Left ventricle myocardium superior (tissue), 1 donor: ENCODE results near the gene SARDH. TPM values are rescaled to one million over a fixed set of nuclear protein-coding genes. Genes with fewer than 3 reads are reported as not detected.

Source experiments
- ATAC-seq: fragments of 200-7000 bp; cut with Tn5 transposase; one replicate; pipeline ENCODE4 v1.9.1; 2020; ENCODE audit warnings: mild to moderate bottlenecking, moderate library complexity
- DNase-seq: peaks from one replicate; pipeline ENCODE4 v3.0.0-alpha.2; 2020
- intact Hi-C: fragments of 100-400 bp; cut with micrococcal nuclease; formaldehyde crosslinking; loops from one replicate; pipeline ENCODE4 v1.11.0; 2022
- total RNA-seq: library from RNA; stranded (reverse); fragmentation: NEBNext Ultra II Directional; extraction: Animal tissue kit (Norgen Biotek cat#: 25700); gene quantifications from one replicate; pipeline ENCODE4 v1.2.1, GENCODE V29; 2021
- donor health status: DM: no; HTN: yes; CAD: no; lungs with severe emphysema.

The SARDH gene
- total RNA-seq, 1 donor from 2014 or later = 0.64 TPM

DNA sequence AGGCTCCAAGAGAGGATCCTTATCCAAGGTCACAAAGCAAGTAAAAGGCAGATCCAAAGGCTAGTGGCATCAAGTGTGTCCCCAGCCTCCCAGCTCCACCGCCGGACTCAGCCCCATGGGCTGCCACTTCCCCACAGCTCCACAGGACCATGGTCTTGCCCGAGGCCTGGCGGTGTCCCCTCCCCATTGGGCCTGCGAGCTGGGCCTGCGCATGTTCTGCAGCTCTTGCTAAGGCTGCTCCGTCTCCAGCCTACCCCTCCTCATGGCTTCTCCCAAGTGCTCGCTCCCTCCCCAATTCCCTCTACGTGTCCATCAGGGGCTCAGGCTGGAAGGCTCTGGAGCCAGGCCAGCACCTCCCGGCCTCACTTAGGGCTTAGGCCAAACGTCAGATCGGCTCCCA is 72.6 kb downstream of the SARDH start:
- no peak for ATAC-seq
- intact Hi-C loops = no loop called here
- no peak for DNase-seq

DNA sequence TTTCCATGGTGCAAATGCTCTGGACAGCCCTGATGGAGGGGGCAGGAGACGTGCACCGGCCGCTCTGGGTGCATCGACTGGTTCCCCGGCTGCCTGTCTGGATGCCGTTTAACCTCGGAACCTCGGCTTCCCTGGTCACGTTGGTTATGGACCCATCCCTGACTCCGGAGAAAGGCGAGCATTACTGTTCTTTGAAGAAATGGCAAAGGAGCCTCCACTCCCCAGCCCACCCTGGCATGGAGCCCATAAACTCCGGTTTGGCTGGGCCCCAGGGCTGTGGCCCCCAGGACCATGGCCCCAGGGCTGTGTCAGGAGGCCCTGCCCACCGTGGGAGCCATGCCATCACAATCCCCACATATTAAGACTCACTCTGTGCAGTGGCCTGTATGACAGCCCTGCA is 73.1 kb downstream of the SARDH start:
- DNase-seq (no peak), ATAC-seq (no peak)

DNA sequence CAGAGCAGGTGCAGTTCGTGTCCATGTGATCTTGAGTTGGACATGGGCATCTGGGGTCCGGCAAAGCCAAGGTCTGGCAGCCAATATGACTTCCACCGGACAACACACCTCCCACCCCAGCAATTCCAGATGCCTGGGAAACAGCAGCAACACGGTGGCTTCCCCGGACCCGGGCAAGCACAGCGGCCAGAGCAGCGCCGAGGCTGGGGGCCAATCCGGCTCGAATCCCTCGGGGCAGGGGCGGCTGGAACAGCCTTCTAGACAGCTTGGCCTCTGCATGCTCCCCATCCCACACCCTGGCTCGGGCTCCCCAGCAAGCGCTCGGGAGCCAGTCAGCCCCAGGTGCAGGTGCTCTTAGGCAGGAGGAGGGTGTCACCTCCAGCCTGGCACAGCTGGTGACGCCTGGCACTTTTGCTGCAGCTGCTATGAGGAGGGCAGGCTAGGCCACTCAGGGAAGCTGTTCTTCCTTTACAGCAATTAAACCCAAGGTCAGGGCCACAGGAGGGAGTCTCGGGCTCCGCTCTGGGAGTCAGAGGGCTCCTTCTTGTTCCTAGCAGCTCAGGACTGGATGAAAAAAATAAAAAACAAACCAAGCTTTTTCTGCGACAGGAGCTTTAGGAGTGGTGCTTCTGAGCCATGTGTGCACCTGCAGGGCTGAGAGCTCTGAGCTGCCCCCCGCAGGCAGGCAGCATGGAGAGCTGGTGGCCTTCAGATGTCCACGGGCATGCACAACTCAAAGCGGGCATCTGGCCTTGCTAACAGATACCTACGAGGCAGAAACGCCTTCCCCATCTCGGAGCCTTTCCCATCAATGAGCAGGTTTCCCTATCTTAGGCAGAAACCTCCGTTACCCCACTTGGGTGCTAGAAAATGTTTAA is 73.7 kb downstream of the SARDH start:
- DNase-seq (no peak), ATAC-seq (no peak)
- intact Hi-C loops = no loop called here

More for the DNA sequence above, 73.1 kb downstream of the SARDH start:
- intact Hi-C loops = no loop called here

DNA sequence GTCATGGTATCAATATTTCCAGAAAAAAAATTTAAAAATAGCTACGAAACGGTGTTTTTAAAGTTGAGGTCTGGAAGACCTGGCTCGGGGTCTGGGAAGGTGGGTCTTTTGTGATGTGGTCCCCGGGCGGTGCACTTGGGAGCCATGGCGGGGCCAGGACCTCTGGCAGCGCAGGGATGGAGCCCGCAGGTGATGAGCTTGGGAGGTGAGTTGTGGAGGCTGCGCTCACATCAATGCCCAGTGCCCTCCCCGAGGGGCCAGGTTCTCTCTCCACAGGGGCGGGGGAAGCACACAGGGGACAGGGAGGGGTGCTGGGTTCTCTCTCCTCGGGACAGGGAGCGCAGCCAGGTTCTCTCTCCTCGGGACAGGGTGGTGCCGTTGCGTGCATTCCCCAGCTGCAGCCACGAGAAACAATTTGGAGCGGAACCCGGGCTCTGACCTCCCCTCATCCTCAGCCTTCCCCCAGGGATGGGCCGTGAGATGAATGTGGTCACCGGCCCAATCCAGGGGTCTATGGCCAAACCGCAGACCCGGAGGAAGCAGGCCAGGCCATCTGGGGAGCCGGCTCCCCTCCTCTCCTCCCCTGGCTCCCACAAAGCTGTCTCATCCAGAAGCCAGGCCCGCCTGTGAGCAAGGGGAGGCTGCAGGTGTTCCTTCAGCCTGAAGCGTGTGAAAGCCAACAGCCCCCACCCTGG is 76.2 kb downstream of the SARDH start:
- no peak for DNase-seq
- ATAC-seq = no peak
- intact Hi-C loops = no loop called here

DNA sequence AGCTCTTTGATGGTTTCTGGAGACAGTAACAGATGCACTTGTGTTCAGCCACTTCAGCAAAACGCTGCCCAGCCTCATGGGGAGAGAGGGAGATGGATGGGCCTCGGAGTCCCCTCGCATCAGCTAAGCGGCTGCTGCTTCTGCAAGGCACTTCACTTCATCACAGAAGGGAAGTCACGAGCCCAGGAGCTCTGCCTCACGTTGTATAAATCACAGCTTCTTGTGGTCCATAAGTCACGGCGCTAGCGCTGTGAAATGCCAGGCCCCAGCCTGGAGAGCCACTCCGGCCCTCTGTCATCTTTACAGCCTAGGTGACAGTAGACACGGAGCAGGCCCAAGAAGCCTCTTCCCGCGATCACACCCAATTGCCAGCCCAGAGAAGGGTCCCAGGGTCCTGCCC is 78.6 kb downstream of the SARDH start:
- intact Hi-C loops = no loop called here
- ATAC-seq (no peak), DNase-seq (no peak)

DNA sequence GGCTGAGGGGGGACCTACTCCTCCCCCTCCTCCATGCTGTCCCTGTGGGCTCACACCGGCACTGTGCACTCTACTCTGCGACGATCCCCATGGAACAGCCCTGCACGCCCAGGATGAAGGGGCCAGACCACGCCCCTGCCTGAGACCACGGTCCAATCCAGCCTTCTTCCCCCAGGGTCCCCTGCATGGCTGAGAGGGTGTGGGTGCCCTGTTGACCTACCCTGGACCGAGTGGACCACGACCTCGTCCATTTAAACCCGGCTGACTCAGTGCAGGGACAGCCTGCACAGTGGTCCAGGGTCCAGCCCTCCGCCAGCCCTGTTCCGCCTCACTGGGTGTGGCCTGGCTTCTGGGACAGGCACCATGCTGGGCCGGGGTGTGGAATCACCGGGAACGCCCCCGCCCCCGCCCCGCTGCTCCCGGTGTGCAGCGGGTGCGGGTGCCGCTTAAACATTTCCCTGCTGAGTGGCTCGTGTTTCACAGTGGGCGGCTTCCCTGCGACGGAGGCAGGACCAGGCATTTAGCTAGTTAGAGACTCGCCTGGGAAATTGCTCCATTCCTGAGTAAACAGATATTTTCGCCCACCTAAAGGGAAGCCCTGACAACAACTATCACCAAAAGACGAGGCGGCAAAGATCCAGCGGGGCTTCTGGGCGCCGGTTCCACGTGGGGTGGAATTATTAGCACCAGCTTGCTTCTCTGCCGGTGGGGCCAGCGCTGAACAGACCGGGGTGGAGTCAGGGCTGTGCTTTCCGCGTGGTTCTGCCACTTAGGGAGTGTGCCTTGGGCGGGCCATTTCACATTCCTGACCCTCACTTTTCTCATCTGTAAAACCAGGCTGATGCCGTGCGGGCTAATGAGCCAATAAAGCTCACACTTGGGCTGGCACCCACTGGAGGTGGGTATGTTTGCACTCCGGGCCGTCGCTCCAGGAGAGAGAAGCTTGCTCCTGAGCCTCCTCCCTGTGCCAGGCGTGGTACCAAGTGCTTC is 79.4 kb downstream of the SARDH start:
- intact Hi-C loops = no loop called here

DNA sequence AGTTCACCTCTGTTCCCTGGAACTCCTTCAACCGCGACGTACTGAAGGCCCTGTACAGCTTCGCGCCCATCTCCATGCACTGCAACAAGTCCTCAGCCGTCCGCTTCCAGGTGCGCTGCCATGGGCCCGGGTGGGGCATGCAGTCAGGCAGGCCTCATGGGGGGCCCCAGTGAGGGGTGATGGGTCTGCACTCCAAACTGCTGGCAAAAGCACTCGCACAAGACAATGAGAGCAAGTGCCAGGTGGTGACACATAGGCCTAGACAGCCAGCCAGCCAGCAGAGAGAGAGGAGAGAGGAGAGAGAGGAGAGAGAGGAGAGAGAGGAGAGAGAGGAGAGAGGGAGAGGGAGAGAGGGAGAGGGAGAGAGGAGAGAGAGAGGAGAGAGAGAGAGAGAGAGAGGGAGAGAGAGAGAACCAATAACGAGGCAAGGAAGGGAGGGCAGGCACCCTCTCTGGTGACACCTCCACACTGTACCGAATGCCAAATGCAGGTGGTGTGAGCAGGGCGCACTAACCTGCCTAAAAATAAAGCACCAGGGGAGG is 81.0 kb downstream of the SARDH start:
- DNase-seq (no peak), ATAC-seq (no peak)
- intact Hi-C loops = no loop called here

More for the DNA sequence above, 79.4 kb downstream of the SARDH start:
- ATAC-seq = peak; percentile 86
- peak; percentile 61 for DNase-seq

DNA sequence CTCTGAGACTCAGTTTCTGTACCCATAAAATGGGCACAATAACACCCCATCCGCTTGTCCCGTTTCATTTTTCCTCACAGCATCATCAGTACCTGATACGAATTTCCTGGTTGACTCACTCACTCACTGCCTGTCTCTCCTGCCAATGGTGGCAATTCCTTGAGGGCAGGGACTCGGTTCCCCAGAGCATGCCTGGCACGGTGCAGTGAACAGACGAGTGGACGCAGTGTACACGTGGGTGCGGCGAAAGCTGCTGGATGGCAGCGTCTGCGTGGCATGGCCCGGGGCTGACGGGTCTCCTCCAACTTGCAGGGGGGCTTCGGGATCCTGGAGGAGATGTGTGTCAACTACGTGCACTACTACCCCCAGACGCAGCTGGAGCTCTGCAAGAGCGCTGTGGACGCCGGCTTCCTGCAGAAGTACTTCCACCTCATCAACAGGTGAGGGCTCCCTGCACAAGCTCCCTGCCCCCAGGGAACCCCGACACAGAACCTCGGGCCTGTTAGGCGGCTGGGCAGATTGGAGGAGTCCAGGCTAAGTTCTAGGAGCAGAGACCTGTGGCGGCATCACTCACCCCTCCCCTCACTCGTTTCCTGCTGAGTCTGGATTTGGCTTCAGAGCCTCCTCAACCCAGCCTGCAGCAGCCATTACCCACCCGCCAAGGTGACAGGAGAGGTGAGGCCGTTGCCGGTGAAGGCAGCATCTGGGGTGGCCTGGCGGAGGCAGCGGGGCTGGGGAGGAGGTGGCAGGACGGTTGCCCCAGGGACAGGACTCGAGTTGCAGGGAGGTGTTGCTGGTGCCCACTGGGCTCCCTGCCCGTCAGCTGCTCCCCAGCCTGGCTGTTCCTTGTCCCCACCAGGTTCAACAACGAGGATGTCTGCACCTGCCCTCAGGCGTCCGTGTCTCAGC is 81.7 kb downstream of the SARDH start:
- ATAC-seq (no peak), DNase-seq (no peak)
- intact Hi-C loops = no loop called here

DNA sequence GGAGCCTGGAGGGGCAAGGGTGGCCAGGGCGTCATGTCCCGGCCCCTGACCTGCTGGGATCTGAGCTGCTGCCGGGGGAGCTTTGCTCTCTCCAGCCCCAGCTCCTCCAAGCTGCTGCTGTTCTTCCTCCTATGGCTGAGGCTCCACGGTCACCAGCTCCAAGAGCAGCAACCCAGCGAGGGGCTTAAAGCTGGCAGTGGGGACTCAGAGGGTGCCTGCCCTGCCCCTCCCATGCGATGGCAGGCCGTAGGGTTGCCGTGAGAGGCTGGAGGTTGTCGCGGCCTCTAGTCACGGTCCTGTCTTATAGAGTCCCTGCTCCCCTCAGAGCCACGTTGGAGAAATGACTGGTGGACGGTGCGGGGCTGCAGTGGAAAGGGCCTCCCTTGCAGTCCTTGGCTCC is 82.5 kb downstream of the SARDH start:
- DNase-seq (no peak), ATAC-seq (no peak)
- intact Hi-C loops = no loop called here

DNA sequence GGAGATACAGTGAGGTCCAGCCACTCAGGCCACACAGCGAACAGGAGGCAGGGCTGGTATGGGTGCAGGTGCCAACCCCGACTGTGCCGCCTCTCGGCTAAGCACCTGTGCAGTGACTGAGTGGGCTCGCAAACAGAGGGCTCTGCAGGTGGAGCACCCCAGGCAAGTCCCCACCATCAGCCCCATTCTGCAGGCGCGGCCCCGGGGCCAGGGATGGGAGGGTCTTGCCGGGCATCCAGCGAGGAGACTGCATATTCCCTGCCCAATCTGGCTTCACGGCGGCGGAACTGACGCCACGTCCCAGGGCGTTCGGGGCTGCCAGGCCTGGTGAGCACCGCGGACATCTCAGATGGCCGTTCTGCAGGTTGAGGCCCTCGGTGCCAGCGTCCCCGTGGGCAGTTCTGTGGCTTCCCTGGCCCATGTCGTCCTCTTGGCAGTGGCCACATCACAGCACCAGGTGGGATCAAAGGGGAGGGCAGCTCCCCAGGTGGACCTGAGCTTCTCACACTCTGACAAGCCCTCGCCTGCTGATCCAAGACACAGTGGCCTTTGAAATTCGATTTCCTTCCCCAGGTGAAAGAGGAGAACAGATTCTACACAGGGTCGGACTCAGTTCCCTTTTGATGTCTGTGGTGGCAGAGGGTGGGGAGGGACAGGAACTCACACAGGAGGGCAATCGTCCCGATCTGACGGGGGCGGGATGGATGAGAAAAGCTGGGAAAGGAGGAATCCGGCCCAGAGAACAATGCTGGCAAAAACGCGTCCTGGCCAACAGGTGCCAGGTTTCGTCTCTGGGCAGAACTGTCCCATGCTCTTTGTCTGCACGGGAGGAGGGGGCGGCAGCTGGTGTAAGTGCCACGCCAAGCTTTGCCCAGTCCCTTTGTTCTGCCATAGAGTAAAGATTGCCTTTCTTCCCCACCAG is 83.2 kb downstream of the SARDH start:
- intact Hi-C loops = no loop called here
- no peak for ATAC-seq
- DNase-seq = no peak

DNA sequence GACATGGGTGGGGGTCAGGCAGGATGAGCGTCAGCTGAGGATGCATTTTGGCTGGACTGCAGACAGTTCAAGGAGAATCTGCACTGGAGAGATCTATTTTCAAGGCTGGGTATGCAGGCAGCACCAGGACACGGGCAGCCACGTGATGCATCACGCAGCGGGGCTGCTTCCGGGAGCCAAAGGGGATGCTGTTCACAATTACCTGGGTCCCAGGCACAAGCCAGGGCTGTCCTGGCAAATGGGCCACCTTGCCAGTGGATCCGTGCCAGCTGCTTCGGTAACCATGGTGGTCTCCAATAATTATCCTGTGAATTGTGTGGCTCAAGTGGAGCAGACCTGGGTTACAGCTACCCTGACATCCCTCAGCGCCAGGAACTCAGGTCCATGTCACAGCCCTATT is 84.5 kb downstream of the SARDH start:
- intact Hi-C loops = no loop called here

DNA sequence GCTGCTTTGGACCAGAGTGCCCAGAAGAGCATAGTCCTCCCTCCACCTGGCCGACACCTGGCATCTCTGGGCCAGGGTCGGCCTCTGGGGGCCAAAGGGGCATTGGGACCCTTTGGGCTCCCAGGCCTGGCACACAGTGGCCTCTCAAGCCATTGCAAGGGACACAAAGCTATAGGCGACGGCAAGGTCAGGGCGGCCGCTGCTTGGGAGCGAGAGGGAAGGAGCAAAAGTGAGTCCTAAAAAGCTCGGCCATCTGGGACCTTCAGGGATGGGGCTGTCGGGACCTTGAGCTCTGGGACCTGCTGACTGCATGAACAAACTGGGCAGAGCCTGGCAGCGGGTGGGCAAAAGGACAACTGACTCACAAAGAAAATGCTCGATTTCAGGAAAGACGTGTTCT is 88.1 kb downstream of the SARDH start:
- ATAC-seq = no peak
- DNase-seq = no peak
- intact Hi-C loops = no loop called here

More for the DNA sequence above, 84.5 kb downstream of the SARDH start:
- DNase-seq (no peak), ATAC-seq (no peak)

DNA sequence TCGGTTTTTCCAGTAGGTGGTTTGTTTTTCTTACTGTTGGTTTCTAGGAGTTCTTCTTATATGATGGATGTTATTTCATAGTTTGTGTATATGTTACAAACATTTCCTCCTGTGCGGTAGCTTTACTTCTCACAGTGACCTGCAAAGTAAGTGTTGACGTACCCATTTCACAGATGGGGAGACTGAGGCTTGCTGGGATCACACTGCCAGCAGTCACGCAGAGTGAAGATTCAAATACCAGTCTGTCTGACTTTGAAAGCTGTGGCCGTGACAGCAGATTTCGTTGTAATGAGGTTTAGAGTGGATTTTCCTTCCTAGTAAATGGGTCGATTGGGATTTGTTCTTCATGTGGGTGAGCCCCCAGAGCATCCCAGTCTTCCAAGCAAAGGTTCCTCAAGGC is 89.0 kb downstream of the SARDH start:
- ATAC-seq (no peak), DNase-seq (no peak)
- intact Hi-C loops = no loop called here

DNA sequence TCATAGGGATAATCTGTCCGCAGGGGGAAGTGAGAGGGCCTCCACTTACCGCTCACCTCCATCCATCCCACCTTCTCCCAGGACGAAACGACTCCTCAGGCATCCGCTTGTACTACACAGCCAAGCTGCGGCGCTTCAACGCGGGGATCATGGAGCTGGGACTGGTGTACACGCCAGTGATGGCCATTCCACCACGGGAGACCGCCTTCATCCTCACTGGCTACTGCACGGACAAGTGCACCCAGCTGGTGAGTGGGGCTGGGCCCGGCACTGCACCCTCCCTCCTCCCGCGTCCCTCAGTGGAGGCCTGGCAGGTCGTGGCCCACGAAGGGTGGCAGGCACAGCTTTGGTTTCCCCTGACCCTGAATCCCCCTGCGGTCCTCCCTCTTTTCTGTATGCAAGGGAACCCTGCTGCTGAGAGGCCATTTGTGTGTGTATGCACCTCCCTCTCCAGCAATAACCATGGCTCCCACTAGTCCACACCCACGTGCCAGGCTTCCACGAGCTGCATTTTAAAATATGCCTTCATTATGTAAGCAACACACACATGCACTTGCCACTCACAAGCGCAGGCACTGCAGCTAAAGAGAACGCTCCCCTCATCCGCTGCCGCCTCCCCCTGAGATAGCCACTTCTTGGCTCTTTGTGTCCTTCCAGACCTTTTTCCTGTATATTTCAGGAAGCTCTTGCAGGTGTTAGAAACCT is 90.2 kb downstream of the SARDH start:
- intact Hi-C loops = no loop called here

DNA sequence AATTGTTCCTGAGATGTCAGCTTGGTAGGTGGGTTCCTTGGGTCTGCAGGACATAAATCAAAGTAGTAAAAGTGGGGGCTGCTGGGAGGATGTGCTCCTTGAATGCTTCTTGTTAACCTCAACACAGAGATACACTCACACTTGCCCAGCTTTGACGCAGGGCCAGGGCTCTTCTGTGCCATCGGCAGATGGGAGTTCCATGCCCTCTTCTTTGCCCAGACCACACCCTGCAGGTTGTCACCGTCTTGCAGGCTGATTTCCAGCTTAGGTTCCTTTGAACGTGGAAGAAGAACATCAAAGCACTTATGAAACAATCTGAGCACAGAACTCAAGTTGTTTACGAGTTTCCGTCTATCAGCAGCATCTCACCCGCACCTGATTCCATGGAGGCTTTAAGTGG is 91.0 kb downstream of the SARDH start:
- DNase-seq (no peak), ATAC-seq (no peak)
- intact Hi-C loops = no loop called here

More for the DNA sequence above, 90.2 kb downstream of the SARDH start:
- peak; percentile 18 for DNase-seq
- no peak for ATAC-seq

DNA sequence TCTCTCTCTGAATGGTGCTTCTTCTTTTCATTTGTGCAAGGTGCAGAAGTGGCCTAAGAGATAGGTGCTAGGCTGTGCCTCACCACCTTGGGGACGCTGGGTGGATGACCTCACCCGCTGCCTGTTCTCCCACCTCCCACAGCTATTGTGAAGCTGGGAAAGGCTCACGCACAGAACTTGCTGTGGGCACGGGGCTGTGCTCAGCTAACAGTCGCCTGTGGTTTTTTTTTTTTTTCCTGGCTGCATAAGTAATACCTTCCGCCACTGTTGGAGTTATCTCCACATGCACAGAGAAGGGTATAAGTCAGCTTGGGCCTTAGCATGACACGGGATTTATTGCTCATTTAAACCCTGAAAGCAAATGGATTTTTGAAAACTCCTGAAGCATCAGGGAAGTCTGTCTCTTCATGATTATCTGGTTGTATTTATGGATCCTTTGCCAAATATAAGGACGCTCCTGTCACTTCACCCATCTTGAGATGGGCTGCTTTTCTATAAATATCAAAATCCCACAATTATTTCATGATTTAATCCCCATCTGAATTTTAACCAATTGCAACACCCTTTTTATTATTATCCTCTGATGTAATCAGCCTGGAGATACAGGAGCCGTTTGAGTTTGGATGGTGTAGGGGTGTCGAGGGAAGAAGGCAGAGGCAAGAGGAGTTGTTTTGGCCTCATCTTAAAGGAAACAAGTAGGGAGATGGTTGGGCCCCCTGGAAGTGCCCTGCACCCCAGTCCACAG is 93.0 kb downstream of the SARDH start:
- no peak for DNase-seq
- intact Hi-C loops = no loop called here

More for the DNA sequence above, 93.0 kb downstream of the SARDH start:
- ATAC-seq = no peak
